ENCODE data around the gene FBXW10B.
A peak's percentile ranks its signal among the peaks of the same experiment; 100 is the strongest.
"Not testable (repeated sequence)": the region's sequence is repeated elsewhere in the genome, so short reads cannot be mapped to it uniquely, and the experiment has no call there.

FBXW10B gene, protein sequence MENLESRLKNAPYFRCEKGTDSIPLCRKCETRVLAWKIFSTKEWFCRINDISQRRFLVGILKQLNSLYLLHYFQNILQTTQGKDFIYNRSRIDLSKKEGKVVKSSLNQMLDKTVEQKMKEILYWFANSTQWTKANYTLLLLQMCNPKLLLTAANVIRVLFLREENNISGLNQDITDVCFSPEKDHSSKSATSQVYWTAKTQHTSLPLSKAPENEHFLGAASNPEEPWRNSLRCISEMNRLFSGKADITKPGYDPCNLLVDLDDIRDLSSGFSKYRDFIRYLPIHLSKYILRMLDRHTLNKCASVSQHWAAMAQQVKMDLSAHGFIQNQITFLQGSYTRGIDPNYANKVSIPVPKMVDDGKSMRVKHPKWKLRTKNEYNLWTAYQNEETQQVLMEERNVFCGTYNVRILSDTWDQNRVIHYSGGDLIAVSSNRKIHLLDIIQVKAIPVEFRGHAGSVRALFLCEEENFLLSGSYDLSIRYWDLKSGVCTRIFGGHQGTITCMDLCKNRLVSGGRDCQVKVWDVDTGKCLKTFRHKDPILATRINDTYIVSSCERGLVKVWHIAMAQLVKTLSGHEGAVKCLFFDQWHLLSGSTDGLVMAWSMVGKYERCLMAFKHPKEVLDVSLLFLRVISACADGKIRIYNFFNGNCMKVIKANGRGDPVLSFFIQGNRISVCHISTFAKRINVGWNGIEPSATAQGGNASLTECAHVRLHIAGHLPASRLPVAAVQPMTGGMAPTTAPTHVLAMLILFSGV

DNA sequence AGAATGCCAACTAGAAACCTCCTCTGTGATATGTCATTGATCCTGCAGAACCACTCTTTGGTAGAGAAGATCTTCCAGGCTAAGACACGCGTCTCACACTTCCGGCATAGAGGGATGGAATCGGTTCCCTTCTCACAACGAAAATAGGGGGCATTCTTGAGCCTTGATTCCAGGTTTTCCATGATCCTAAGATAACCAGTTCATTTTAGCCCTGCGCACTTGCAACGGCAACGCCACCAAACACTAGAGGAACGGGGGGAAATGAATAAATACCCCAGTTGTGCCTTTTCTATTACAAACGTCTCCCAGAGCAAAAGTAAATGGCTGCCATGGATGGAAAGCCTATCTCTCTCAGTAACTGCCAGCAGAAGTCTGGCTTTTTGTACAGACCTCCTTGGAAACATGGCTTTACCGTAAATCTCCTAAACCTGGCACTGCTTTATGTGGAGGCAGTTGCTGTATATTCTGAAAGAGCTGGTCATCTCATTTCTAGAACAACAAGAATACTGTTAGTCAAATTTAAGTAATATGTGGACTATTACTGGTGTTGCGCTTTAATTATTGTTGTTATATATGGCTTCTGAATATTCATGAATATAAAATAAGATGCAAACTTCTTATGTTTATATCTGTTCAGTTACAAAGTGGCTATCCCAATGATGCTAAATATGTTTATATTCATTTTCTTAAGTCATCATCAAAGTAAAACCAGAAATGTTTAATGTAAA is at the start of gene FBXW10B:
TSS of gene FBXW10B (minus strand) at position 374 of the 728 bp plus-strand sequence. CDS start at position 182, 192 bp downstream.
- DNase-seq: not testable (repeated sequence)

DNA sequence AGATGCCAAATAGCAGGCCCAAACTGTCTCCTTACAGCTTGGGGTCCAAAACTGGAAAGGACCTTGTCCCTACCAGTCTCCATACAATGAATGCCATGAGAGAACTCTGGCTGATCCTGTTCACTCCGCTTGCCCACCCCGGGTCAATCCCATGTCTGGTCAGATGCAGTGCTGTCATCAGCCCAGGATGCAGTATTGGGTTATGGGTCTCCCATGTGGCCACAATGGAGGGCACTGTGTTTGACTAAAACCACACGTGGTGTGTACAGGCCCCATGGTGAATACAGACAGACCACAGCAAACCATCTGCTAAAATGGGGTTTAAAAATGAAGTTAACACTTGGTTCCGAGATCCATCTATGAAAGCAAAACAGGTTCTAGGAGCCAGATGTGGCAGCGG is 44.2 kb upstream of the FBXW10B start:
- no peak for DNase-seq

DNA sequence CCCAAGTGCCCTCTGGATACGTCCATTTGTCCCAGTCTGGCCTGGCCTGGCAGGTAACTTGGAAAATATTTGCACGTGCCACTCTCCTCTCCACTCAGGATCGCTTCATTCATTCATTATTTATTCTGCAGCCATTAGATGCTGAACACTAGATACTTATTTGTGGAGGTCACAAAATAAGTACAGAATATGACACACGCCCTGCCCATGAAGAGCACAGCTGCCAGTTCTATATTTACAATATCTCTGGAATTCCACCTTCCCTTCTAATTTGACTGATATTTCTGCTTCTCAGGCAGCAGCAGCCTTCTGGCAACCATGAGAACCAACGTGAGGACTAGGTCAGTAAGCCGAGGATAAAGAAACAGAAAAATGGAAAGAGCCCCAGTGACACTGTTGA is 43.7 kb upstream of the FBXW10B start:
- DNase-seq: no peak

DNA sequence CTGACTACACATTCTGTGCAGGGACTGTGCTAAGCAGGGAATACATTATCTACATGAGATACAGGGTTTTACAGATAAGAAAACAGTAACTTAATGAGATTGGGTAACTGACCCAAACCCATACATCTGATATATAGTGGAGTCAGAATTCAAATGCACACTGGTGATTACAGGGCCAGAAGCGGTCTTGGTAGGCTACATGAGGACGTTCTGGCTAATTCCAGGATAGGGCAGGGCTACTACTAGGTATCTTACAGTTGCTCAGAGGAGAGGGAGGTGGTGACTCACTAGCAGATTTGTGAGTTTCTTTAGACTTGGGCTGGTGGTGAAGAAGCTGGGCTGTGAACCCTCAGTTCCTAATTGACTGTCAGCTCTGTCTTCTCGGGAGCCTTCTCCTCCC is 43.2 kb upstream of the FBXW10B start:
- no peak for DNase-seq

DNA sequence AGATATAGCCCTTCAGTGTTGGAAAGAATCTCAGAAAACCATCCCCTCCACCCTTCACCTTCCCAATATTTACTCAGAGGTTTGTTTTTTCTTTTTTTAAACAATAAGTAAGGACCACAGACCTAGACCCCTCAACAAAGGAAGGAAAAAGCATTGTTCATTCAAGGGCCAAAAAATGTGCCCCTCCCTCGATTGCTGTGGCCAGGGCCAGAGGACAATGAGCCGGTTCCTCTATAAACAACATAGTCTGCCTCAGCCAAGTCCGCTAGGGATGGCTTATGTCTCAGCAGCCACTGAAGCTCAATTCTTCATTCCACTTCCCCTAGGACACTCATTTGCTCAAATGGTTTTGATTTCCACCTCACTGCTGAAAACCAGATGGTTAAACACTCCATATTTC is 40.6 kb upstream of the FBXW10B start:
- no peak for DNase-seq

DNA sequence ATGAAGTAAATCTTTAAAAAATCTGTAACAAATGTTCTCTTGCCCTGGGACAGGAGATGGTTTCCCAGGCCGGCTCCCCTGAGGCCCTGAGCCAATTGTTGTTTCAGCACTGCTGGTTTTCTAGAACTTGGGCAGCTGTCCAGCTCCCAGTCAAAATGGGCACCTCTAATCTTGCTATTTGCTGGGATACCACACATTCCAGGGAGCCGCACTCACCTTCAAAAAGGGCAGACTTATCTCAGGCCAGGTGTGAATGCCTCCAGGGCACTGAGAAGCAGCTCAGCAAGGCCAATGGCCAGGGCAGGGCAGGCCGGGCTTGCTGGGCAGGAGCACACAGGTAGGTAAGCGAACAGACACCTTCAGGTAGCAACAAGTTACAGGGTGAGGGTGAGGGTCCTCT is 40.2 kb upstream of the FBXW10B start:
- DNase-seq: no peak

DNA sequence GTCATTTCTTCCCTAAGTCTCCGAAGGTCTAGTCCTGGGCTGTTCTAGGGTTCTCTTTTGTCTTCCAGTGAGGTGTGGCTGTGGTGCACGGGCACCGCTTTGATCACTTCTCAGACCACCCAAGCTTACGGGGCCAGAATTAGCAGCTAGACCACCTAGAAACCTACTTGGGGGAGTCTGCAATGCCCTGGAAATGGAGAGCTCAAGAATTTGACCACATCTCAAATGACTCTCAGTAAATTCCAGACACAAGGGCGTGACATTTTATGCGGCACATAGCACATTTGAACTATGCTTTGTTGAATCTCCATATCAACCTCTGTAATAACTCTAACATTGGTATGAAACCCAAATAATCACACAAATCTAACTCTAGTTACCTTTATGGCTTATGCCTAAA is 39.7 kb upstream of the FBXW10B start:
- no peak for DNase-seq

DNA sequence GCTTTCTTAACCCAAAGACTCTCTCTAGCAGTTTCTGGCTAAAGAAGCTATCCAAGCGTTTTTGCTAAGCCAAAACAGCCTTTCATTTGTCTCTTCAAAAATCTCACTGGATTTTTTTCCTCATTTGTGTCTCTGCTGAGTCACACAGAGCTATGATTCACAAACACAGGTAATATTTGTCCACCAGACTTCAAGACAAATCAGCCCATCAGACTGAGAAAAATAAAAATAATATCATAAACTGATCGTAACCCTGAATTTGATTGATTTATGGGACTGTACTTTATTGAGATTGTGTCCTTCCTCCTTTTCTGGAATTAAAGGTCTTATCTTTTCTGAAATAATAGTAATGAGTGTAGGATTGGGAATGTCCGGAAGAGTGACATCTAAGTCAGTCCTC is 38.8 kb upstream of the FBXW10B start:
- DNase-seq: no peak

DNA sequence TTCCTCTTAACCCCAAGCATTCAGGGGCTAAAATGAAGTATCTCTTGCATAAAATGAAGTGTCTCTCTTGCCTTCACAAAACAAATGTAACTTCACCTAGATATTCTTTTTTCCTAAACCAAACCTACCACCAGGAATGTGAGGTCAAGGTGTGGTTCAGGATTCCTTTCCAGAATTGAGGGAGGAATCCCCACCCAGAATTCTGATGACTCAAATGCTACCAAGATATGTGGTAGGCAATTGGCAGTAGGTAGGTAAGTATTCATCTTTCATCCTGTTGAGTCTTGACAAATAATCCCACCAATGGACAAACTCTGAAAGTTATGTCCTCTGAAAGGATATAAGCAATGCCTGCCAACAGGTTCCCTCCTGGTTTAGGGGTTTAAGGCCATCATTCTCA is 38.4 kb upstream of the FBXW10B start:
- no peak for DNase-seq

DNA sequence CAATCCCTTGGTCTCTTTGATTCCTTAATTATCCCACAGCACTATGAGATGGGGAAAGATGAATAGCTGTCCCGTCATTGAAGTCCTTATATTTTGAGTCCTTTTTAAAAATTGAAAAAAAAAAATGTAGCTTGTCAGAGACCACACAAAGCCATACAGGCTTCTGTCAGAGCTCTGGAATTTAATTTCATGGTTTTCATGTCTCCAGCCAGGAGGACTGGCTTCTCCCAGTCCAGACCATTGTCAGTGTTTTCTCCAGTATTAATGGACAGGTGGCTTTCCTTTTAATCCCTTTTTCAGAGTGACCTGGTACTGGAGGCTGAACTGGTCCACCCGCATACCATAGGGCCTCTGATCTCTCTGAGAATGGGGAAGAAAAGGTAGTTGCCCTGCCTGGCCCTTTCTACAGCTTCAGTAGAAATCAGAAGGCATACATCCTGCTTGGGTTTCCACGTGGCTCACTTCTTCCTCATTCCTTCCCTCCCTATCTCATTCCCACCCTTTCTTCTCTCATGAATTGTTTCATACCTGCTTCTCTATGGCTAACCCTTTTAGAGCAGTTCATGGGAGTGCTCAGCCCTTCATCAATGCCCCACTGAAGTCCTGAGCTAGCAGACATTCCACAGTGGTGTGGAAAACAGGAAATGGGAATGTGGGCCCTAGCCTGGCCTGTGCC is 35.5 kb upstream of the FBXW10B start:
- DNase-seq: no peak

DNA sequence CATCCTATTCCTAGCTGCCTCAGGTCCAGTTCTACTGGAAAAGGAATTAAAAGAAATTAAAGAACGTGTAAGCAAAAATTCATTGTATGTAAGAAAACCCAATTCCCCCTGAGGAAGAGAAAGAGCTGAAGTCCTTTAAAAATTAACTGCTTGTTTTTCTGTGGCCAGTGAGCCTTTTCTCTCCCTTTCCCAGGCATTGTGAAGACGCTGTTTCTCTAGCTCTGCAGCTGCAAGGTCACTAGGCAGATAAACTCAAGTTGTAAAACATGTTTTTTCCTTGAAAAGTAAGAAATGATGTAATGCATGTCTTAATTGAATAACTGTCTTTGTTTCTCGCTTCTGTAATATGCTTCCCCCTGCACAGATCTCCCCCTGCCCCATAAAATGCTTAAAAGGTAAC is 34.9 kb upstream of the FBXW10B start:
- not testable (repeated sequence) for DNase-seq

DNA sequence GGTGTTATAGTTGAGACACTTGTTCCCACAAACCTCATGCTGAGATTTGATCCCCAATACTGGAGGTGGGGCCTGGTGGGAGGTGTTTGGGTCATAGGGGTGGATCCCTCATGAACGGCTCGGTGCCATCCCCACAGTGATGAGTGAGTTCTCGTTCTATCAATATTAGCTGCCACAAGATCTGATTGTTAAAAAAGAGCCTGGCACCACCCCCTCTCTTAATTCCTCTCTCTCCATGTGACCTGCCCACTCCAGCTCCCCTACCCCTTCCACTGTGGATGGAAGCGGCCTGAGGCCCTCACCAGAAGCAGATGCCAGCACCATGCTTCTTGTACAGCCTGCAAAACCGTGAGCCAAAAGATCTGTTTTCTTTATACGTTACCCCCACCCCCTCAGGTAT is 33.5 kb upstream of the FBXW10B start:
- no peak for DNase-seq

DNA sequence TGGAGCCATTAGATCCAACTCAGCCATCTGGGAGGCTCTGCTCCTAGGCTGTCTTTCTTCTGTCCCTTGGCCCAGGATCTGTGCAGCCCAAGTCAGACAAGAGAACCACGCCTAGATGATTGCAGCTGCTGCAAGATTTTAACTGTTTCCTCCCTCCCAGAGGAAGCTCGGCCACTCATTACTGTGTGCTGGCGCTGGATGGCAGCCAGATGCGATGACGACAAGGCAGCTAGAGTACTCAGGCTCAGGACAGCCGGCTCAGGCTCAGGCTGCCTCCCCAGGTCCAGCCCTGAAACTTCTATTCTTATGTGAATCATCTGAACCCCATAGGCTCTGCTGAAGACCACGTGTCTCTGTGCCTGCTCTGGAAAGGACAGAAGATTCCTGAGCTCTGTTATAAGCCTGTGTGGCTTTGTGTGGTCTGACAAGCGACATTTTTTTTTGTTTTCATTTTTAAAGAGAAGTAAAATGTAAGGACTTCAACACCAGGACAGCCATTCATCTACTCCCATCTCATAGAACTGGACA is 32.1 kb upstream of the FBXW10B start:
- DNase-seq: peak; percentile 28

DNA sequence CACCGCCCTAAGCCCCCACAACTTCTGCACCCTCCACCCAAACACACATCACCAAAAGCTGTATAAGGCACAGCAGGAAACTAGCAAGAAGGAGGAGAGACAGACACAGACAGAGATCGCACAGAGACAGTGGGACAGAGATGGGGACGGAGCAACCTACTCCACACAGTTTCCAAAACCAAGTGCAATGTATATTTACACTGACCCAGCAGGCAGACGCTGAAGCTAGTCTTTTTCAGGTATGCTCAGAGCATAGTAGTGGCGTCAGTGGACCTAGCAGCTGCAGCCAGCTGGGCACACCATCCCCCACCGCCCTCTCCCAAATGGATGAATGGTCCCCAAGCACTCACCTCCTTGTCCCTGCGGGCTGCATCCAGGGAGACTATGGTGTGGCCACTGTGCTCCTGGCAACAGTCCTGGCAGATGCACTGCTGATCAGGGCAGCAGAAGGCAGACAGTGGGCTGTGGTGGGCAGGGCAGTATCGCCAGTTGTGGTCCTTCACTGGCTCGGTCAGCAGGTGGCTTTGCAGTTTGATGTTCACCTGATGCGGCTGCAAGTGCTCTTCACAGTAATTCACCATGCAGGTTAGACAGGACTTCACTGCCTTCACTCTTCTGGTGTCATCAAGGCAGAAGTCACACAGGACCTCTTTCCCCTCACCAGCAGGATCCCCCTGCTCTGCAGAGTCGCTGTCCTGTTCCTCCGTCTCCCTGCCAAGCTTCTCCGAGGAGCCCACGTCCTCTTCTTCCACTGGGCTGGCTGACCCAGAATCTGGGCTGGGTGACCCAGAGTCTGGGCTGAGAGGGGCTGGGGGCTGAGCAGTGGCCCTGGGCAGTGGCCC is 31.5 kb upstream of the FBXW10B start:
- no peak for DNase-seq

DNA sequence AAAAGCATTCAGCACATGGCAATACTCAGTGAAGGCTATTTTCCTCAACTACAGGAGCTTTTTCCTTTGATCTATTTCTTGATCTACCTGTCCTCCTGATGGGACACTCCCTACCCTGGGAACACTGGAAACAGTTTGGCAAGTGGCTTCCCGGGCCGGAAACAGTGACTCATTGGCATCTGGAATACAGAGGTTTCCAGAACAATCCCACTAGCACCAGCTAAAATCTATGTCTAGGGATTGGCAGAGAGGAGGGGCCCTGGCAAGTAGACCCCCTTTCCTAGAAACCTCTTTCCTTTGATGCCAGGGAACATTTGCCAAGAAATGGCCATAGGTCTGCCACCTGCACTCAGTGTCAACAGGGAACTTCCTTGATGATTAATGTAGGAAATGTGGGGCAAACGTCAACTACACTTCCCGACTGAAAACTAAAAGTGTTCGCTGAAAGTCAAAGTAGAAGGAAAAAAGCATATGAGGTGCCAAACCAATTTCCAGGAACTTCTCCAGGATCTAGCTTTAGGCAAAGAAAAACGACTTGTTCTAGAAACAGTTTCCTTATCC is 30.4 kb upstream of the FBXW10B start:
- DNase-seq: no peak

DNA sequence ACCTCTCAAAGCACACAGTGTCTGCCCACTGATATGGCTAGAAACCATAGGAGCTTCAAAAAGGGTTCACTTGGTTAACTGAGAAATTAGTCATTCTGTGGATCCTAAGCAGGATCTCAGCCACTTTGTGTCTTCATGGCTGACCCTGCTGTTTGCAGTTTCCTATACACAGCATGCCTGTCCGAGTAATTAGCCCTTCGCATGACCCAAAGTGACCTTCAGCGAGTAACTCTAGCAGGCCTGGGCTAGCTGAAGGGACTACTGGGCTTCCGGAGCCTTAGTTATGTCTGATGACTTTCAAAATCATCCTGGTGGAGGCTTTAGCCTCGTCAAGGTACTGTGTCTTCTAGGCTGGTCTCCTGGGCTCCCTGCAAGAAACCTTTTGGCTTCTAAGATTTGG is 28.9 kb upstream of the FBXW10B start:
- DNase-seq: no peak

DNA sequence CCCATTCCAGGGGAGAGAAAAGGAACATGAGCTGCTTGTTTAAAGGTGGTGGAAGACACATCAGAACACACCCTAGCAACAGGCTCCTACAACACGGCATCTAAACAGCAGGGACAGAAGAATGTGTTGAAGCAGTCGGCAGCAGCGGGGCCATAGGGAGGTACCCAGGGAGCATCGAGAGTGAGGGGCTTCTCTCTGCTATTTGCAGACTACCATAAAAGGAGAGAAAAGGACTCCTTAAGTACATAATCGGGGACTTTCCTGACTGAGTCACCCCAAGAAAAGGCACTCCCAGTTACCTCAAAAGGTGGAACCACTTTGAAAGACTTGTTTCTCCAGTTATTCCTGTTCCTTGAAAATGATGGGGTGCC is 26.4 kb upstream of the FBXW10B start:
- peak; percentile 5 for DNase-seq

DNA sequence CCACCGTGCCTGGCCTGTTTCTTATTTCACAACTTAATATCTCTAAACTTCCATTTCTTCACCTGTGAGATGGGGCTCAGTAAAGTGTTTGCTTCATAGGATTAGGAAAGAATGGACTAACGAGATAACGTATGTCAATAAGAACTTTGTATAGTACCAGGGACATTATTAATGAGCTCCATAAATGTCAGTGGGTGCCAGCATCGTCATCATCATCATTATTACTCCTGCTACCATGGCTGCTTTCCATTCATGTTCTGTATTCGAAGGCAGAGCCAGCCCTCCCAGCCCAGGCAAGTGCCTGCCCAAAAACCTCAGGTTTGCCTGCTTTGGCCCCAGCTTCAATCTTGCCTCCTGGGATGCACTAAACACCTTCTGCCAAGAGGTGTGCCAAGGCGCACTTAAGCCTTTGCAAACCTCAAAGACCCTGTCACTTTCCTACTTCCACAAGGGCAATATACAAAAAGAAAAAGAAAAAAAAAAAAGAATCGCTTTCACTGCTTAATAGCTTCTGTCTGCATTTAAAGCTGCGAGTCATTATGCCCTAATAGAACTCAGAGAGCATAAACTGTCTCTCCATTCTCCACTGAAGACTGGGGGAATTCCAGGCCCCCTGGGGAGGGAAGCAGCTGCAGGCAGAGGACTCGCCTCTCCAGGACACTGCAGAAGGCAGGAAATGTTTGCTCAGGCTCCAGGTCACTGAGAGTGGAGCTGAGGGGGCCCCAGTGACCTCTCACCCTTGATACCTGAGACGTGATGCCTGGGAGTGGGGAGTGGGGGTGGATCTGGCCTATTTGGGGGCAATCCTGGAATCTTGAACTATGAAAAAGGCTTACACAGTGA is 25.8 kb upstream of the FBXW10B start:
- not testable (repeated sequence) for DNase-seq

DNA sequence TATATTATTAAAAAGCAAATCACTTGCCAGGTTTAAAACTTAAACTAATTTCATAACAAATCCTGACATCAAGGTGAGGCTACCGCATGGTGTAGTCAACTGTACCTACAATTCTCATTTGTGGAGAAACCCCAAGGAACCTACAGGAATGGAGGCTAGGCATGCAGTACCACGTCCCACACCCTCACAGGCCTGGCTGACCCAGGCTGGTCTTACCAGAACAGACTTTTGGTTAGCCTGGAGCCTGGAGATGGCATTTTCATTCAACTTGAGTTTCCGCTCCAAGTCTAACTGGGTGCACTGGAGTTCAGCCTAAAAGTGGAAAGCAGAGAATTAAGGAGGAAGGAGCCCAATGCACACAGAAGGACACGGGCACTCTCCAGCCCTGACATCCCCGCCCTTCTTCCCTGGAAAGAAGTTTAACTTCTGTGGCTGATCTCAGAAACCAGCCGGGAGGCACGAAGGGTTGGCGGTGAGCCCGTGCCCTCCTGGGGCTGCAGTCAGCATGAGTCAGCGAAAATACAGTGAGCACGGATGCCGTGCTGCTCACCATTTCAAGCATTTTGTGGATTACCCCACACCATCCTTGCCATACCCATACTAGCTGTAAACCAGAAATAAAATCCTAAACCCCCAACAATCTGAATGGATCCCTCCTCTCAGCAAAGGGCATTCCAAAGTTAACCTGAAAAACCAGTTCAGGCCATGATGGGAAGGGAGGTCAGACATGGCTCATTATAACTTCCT is 23.2 kb upstream of the FBXW10B start:
- not testable (repeated sequence) for DNase-seq

DNA sequence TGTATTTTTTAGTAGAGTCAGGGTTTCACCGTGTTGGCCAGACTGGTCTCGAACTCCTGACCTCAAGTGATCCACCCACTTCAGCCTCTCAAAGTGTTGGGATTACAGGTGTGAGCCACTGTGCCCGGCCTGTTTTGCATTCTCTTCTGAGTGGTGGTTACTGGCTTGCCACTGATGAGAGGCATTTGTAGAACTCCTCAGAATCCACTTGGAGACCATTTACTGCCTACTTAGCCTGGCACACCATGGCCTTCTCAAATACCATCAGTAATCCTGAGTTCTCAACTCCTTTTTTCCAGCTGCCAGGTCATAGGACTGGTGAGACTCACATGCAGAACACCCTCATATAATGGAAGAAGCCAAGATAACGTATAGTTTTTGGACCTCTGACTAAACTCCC is 22.5 kb upstream of the FBXW10B start:
- DNase-seq: not testable (repeated sequence)

Data from CD4-positive, alpha-beta T cell treated with Interleukin-17A for 1 hour (primary cell).